Fibroblast of skin of left biceps (primary cell): ENCODE data around the gene CEP72.
"Not testable (repeated sequence)": the region's sequence is repeated elsewhere in the genome, so short reads cannot be mapped to it uniquely, and the experiment has no call there.

Experiments used
- DNase-seq, 2 experiments: peaks; one replicate each; pipeline ENCODE4 v3.0.0-alpha.2; 2013; ENCODE audit warnings: low read depth in 2 of 2

The CEP72 gene

GRCh38 chr5:617896-618295, 5.8 kb downstream of the CEP72 start:
- DNase-seq: no peak

GRCh38 chr5:618450-618849, 6.3 kb downstream of the CEP72 start:
- DNase-seq: no peak

- DNase-seq: no peak
Observed at GRCh38 chr5:619444-619843, 7.3 kb downstream of the CEP72 start.

GRCh38 chr5:620152-620551, 8.0 kb downstream of the CEP72 start:
- no peak for DNase-seq

GRCh38 chr5:620586-621180, 8.5 kb downstream of the CEP72 start:
- DNase-seq: no peak

- no peak for DNase-seq
Observed at GRCh38 chr5:621341-621761, 9.2 kb downstream of the CEP72 start.

GRCh38 chr5:622359-622758, 10.2 kb downstream of the CEP72 start:
- DNase-seq: no peak

GRCh38 chr5:622946-623522, 10.9 kb downstream of the CEP72 start:
- DNase-seq: no peak

GRCh38 chr5:623531-623930, 11.4 kb downstream of the CEP72 start:
- no peak for DNase-seq

- DNase-seq: no peak
Observed at GRCh38 chr5:624118-624950, 12.2 kb downstream of the CEP72 start.

GRCh38 chr5:624951-625230, 12.8 kb downstream of the CEP72 start:
- no peak for DNase-seq

- no peak for DNase-seq
Observed at GRCh38 chr5:625516-625915, 13.4 kb downstream of the CEP72 start.

GRCh38 chr5:626850-627249, 14.7 kb downstream of the CEP72 start:
- no peak for DNase-seq

GRCh38 chr5:627840-628239, 15.7 kb downstream of the CEP72 start:
- DNase-seq: no peak

- DNase-seq: not testable (repeated sequence)
Observed at GRCh38 chr5:628351-629205, 16.4 kb downstream of the CEP72 start.

- DNase-seq: no peak
Observed at GRCh38 chr5:633501-633955, 21.4 kb downstream of the CEP72 start.

GRCh38 chr5:634191-634590, 22.1 kb downstream of the CEP72 start:
- no peak for DNase-seq

GRCh38 chr5:635306-636055, 23.3 kb downstream of the CEP72 start:
- DNase-seq: no peak

- no peak for DNase-seq
Observed at GRCh38 chr5:636951-637350, 24.8 kb downstream of the CEP72 start.

- DNase-seq: no peak
Observed at GRCh38 chr5:637581-638450, 25.7 kb downstream of the CEP72 start.
